HepG2 (cell line): Measurements from ENCODE around the gene FIZ1. TPM values are rescaled to one million over a fixed set of nuclear protein-coding genes. Genes with fewer than 3 reads are reported as not detected.

Source experiments
- CCDC6 ChIP-seq: sonication (generic); formaldehyde crosslinking; IDR thresholded peaks from 2 replicates; pipeline ENCODE4 v1.8.1; 2022; ENCODE audit warnings: mild to moderate bottlenecking, missing genetic modification reagents, moderate library complexity
- ERF ChIP-seq: IDR thresholded peaks from 2 replicates; pipeline ENCODE4 v1.6.1; 2018; ENCODE audit warnings: missing biosample characterization, missing genetic modification reagents
- HIC2 ChIP-seq: sonication (generic); formaldehyde crosslinking; IDR thresholded peaks from 2 replicates; pipeline ENCODE4 v1.9.0; 2022; ENCODE audit warnings: low read depth, missing genetic modification reagents
- HMG20B ChIP-seq: conservative IDR thresholded peaks from 2 replicates; pipeline ENCODE4 v1.6.1; 2016; ENCODE audit warnings: missing genetic modification reagents, missing compliant biosample characterization
- KIAA2018 ChIP-seq: sonication (generic); formaldehyde crosslinking; IDR thresholded peaks from 2 replicates; pipeline ENCODE4 v1.5.0; 2020; ENCODE audit warnings: mild to moderate bottlenecking, missing genetic modification reagents, borderline replicate concordance
- LCORL ChIP-seq, 2 experiments: fragments of 450-650 bp in 1 of 2; sonication (generic) in 1 of 2; formaldehyde crosslinking in 1 of 2; IDR thresholded peaks; 2 replicates each; pipeline versions ENCODE4 v1.5.0 to v1.6.1; 2017 to 2020; ENCODE audit warnings: antibody characterized with exemption in 1 of 2, missing genetic modification reagents in 1 of 2
- MEF2D ChIP-seq: sonication (generic); formaldehyde crosslinking; IDR thresholded peaks from 2 replicates; pipeline ENCODE4 v1.5.1; 2020; ENCODE audit warnings: mild to moderate bottlenecking, missing genetic modification reagents
- MTF1 ChIP-seq: sonication (generic); formaldehyde crosslinking; IDR thresholded peaks from 2 replicates; pipeline ENCODE4 v1.5.0; 2020; ENCODE audit warnings: missing genetic modification reagents
- PHF5A ChIP-seq: IDR thresholded peaks from one replicate; pipeline ENCODE4 v1.6.1; 2018; ENCODE audit warnings: low read depth, missing genetic modification reagents; ENCODE audit not compliant: unreplicated experiment
- PPARG ChIP-seq: conservative IDR thresholded peaks from 2 replicates; pipeline ENCODE4 v1.6.1; 2016; ENCODE audit warnings: missing biosample characterization, missing genetic modification reagents
- RBM22 ChIP-seq: fragments of 200-400 bp; formaldehyde crosslinking; optimal IDR thresholded peaks from 2 replicates; pipeline ENCODE3; 2017; ENCODE audit warnings: mild to moderate bottlenecking, low read length, moderate library complexity
- SPEN ChIP-seq: sonication (generic); formaldehyde crosslinking; IDR thresholded peaks from 2 replicates; pipeline ENCODE4 v1.5.1; 2020; ENCODE audit warnings: low read depth, mild to moderate bottlenecking, missing genetic modification reagents
- U2AF1 ChIP-seq: fragments of 200-400 bp; formaldehyde crosslinking; optimal IDR thresholded peaks from 2 replicates; pipeline ENCODE3; 2017; ENCODE audit warnings: mild to moderate bottlenecking, low read depth, low read length
- ZNF20 ChIP-seq: sonication (generic); formaldehyde crosslinking; IDR thresholded peaks from 2 replicates; pipeline ENCODE4 v1.4.0; 2020; ENCODE audit warnings: mild to moderate bottlenecking, moderate library complexity, missing genetic modification reagents
- ZNF343 ChIP-seq: sonication (generic); formaldehyde crosslinking; IDR thresholded peaks from 2 replicates; pipeline ENCODE4 v1.4.0; 2020; ENCODE audit warnings: mild to moderate bottlenecking, missing genetic modification reagents
- ZNF468 ChIP-seq: sonication (generic); formaldehyde crosslinking; IDR thresholded peaks from 2 replicates; pipeline ENCODE4 v1.8.0; 2022; ENCODE audit warnings: mild to moderate bottlenecking, moderate library complexity, missing genetic modification reagents
- ZNF616 ChIP-seq: sonication (generic); formaldehyde crosslinking; IDR thresholded peaks from 2 replicates; pipeline ENCODE4 v1.5.0; 2020; ENCODE audit warnings: low read depth, mild to moderate bottlenecking, missing genetic modification reagents
- ZNF660 ChIP-seq: sonication (generic); formaldehyde crosslinking; IDR thresholded peaks from 2 replicates; pipeline ENCODE4 v1.5.1; 2020; ENCODE audit warnings: mild to moderate bottlenecking, low read depth, missing genetic modification reagents, borderline replicate concordance
- ZNF709 ChIP-seq: sonication (generic); formaldehyde crosslinking; IDR thresholded peaks from 2 replicates; pipeline ENCODE4 v1.5.0; 2020; ENCODE audit warnings: mild to moderate bottlenecking, missing genetic modification reagents
- ZNF83 ChIP-seq: sonication (generic); formaldehyde crosslinking; IDR thresholded peaks from 2 replicates; pipeline ENCODE4 v1.4.0; 2020; ENCODE audit warnings: missing genetic modification reagents, mild to moderate bottlenecking, borderline replicate concordance
- polyA plus RNA-seq, 8 experiments: library from polyadenylated mRNA; depleted of rRNA in 3 of 8; stranded (reverse) in 7 of 8; unstranded in 1 of 8; fragments of >200 nt; fragmentation: Illumina TruSeq in 4 of 8; extraction: Trizol in 4 of 8; gene quantifications; 2 replicates each; pipeline versions ENCODE4 v1.2.1 to v1.2.3, GENCODE V29; 2011 to 2016; ENCODE audit warnings: low read depth in 4 of 8, missing spikeins in 1 of 8, mixed read lengths in 1 of 8; ENCODE audit not compliant: insufficient read depth in 1 of 8
- total RNA-seq, 5 experiments: library from RNA; depleted of rRNA; stranded (reverse); fragments of >200 nt; fragmentation: Illumina TruSeq; extraction: Trizol; gene quantifications; 2 replicates each; pipeline ENCODE4 v1.2.3, GENCODE V29; 2016; ENCODE audit warnings: low read depth in 1 of 5
- TF ChIP-seq, protein P1 (sequence below): sonication (generic); formaldehyde crosslinking; IDR thresholded peaks from 2 replicates; pipeline ENCODE4 v1.4.0; 2020; ENCODE audit warnings: missing genetic modification reagents, low read depth, mild to moderate bottlenecking, borderline replicate concordance

The FIZ1 gene
- total and polyA plus RNA-seq, 2 of the 13 experiments (the other 11 are each of a cell fraction or from before 2014, with no cell fraction given), result 3.6 to 5.9 TPM

- TF ChIP-seq ZNF83 (CRISPR knock-in tag) (no peak), ERF (CRISPR knock-in tag) (no peak; the same call in 1 of the 2 replicates), ZNF660 (CRISPR knock-in tag) (no peak), PPARG (CRISPR knock-in tag) (no peak), MEF2D (CRISPR knock-in tag) (no peak), HIC2 (CRISPR knock-in tag) (no peak), MTF1 (no peak), ZNF20 (CRISPR knock-in tag) (0 out of 2 replicates have a peak, but pooled peaks have one; percentile 18), U2AF1 (peak; percentile 48), CCDC6 (no peak), ZNF709 (CRISPR knock-in tag) (no peak), KIAA2018 (CRISPR knock-in tag) (no peak), ZNF468 (CRISPR knock-in tag) (no peak), LCORL (IDR thresholded peaks at IDR 0.05) (no peak), LCORL (CRISPR knock-in tag; IDR thresholded peaks at IDR 0.05) (no peak), SPEN (0 out of 2 replicates have a peak, but pooled peaks have one; percentile 44), ZNF616 (CRISPR knock-in tag) (no peak), PHF5A (peak; percentile 72), RBM22 (no peak), ZNF343 (CRISPR knock-in tag) (no peak), HMG20B (CRISPR knock-in tag) (no peak)
- TF ChIP-seq, protein P1, sequence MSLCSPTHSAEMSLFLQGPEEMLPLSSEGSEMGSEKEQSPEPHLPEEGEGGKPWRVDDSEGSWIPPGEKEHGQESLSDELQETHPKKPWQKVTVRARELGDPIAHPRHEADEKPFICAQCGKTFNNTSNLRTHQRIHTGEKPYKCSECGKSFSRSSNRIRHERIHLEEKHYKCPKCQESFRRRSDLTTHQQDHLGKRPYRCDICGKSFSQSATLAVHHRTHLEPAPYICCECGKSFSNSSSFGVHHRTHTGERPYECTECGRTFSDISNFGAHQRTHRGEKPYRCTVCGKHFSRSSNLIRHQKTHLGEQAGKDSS (CRISPR knock-in tag), result no peak
These were observed at the start of gene FIZ1 (continued) for GRCh38 chr19:55599468-55599841.
